Smooth muscle cell (in vitro differentiated cells): ENCODE results near the gene ZNF488. TPM values are rescaled to one million over a fixed set of nuclear protein-coding genes. Genes with fewer than 3 reads are reported as not detected.

Source experiments
- DNase-seq: peaks from one replicate; lab custom pipeline; 2025; ENCODE audit not compliant: unreplicated experiment; lab: John Stamatoyannopoulos, UW
- H2AFZ ChIP-seq: fragments of 200-600 bp; sonication (generic); 2 replicates; pipeline ENCODE4 v1.6.0; 2016; ENCODE audit warnings: antibody characterized with exemption, low read depth, mild to moderate bottlenecking
- H3F3A ChIP-seq: fragments of 200-600 bp; sonication (generic); 2 replicates; pipeline ENCODE4 v1.6.0; 2017; ENCODE audit warnings: antibody characterized with exemption, low read depth
- H3K27ac ChIP-seq: fragments of 200-600 bp; sonication (generic); 2 replicates; pipeline ENCODE4 v1.5.1; 2016; ENCODE audit warnings: low read depth, mild to moderate bottlenecking
- H3K27me3 ChIP-seq: fragments of 200-600 bp; sonication (generic); 2 replicates; pipeline ENCODE4 v1.6.1; 2016; ENCODE audit warnings: low read depth, mild to moderate bottlenecking
- H3K36me3 ChIP-seq: fragments of 200-600 bp; sonication (generic); 2 replicates; pipeline ENCODE4 v1.5.1; 2016; ENCODE audit warnings: low read depth
- H3K4me1 ChIP-seq: fragments of 200-600 bp; sonication (generic); 2 replicates; pipeline ENCODE4 v1.5.1; 2016; ENCODE audit warnings: low read depth
- H3K4me2 ChIP-seq: fragments of 200-600 bp; sonication (generic); 2 replicates; pipeline ENCODE4 v1.6.0; 2016; ENCODE audit warnings: mild to moderate bottlenecking
- H3K4me3 ChIP-seq: fragments of 200-600 bp; sonication (generic); 2 replicates; pipeline ENCODE4 v1.5.1; 2016; ENCODE audit warnings: mild to moderate bottlenecking
- H3K79me2 ChIP-seq: fragments of 200-600 bp; sonication (generic); 2 replicates; pipeline ENCODE4 v1.6.0; 2016; ENCODE audit warnings: low read depth, mild to moderate bottlenecking
- H3K9ac ChIP-seq: fragments of 200-600 bp; sonication (generic); 2 replicates; pipeline ENCODE4 v1.6.0; 2016; ENCODE audit warnings: low read depth
- H3K9me3 ChIP-seq: fragments of 200-600 bp; sonication (generic); replicated peaks from 2 replicates; pipeline ENCODE4 v1.5.1; 2016; ENCODE audit warnings: low read depth
- H4K20me1 ChIP-seq: fragments of 200-600 bp; sonication (generic); 2 replicates; pipeline ENCODE4 v1.6.0; 2016; ENCODE audit warnings: low read depth
- CTCF ChIP-seq: fragments of 200-600 bp; sonication (generic); IDR thresholded peaks from 2 replicates; pipeline ENCODE4 v1.5.1; 2017; ENCODE audit warnings: borderline replicate concordance, mild to moderate bottlenecking, antibody characterized with exemption; ENCODE audit not compliant: insufficient read depth, poor library complexity, severe bottlenecking
- WGBS: methylation state at CpG from one replicate; pipeline ENCODE4 v1.1.7; 2016; ENCODE audit warnings: low lambda C conversion rate; 5-methylcytosine and 5-hydroxymethylcytosine counted together
- polyA plus RNA-seq: library from polyadenylated mRNA; unstranded; fragments of >200 nt; fragmentation: Nextera tagmentation; extraction: Ambion mirVana; gene quantifications from 2 replicates; pipeline ENCODE4 v1.2.1, GENCODE V29; 2016
- total RNA-seq: library from RNA; depleted of rRNA; stranded (reverse); fragments of >200 nt; gene quantifications from 2 replicates; pipeline ENCODE4 v1.2.3, GENCODE V29; 2014

ZNF488 gene
- total and polyA plus RNA-seq, 2 experiments from 2014 or later: 1.1 TPM; not detected in 1

- TF ChIP-seq CTCF: no peak
- DNase-seq: no peak
- 95% methylated on average over 8 of the region's 8 CpGs for WGBS
- no peaks in the 10 kb centered on the region for H3K36me3 ChIP-seq
- H3K9me3 ChIP-seq: no peaks in the 10 kb centered on the region
- H3K9ac ChIP-seq: no peak overlapping the region
- H3K4me1 ChIP-seq: no peaks in the 10 kb centered on the region
- no peaks in the 10 kb centered on the region for H4K20me1 ChIP-seq
- H3K27me3 ChIP-seq: peaks cover 7% of the 10 kb centered on the region
- H3K4me2 ChIP-seq: no peak overlapping the region
- H2AFZ ChIP-seq: no peak overlapping the region
- no peaks in the 10 kb centered on the region for H3F3A ChIP-seq
- no peaks in the 10 kb centered on the region for H3K79me2 ChIP-seq
- H3K4me3 ChIP-seq: no peak overlapping the region
- H3K27ac ChIP-seq: no peak overlapping the region
Observed at GRCh38 chr10:47319784-47320183, 64.3 kb downstream of the ZNF488 start.

GRCh38 chr10:47318706-47319105 is 65.4 kb downstream of the ZNF488 start:
- no peak for TF ChIP-seq CTCF
- H3K4me3 ChIP-seq: no peak overlapping the region
- H3K36me3 ChIP-seq: no peaks in the 10 kb centered on the region
- H3K27me3 ChIP-seq: peaks cover 3% of the 10 kb centered on the region
- no peak overlapping the region for H3K27ac ChIP-seq
- no peak overlapping the region for H3K9ac ChIP-seq
- H2AFZ ChIP-seq: no peak overlapping the region
- no peaks in the 10 kb centered on the region for H3K9me3 ChIP-seq
- DNase-seq: no peak
- no peaks in the 10 kb centered on the region for H4K20me1 ChIP-seq
- WGBS: 95% methylated on average over 9 of the region's 9 CpGs
- H3K4me2 ChIP-seq: no peak overlapping the region
- H3K79me2 ChIP-seq: no peaks in the 10 kb centered on the region
- H3F3A ChIP-seq: no peaks in the 10 kb centered on the region
- H3K4me1 ChIP-seq: no peaks in the 10 kb centered on the region

GRCh38 chr10:47317251-47317650 is 66.8 kb downstream of the ZNF488 start:
- Histone ChIP-seq H3K79me2 (no peaks in the 10 kb centered on the region), H3K4me2 (no peak overlapping the region), H3K27ac (no peak overlapping the region), H3K27me3 (no peaks in the 10 kb centered on the region), H2AFZ (no peak overlapping the region), H3K9me3 (no peaks in the 10 kb centered on the region), H3F3A (no peaks in the 10 kb centered on the region), H3K4me1 (no peaks in the 10 kb centered on the region), H3K4me3 (no peak overlapping the region), H4K20me1 (no peaks in the 10 kb centered on the region), H3K36me3 (no peaks in the 10 kb centered on the region), H3K9ac (no peak overlapping the region)
- WGBS: 80% methylated on average over 4 of the region's 4 CpGs
- no peak for TF ChIP-seq CTCF
- DNase-seq: no peak

- Histone ChIP-seq H3K9me3 (no peaks in the 10 kb centered on the region), H3K4me1 (no peaks in the 10 kb centered on the region), H3K9ac (no peak overlapping the region), H2AFZ (no peak overlapping the region), H3K4me2 (no peak overlapping the region), H3K27me3 (no peaks in the 10 kb centered on the region), H3F3A (no peaks in the 10 kb centered on the region), H4K20me1 (no peaks in the 10 kb centered on the region), H3K27ac (no peak overlapping the region), H3K4me3 (no peak overlapping the region), H3K36me3 (no peaks in the 10 kb centered on the region), H3K79me2 (no peaks in the 10 kb centered on the region)
- no peak for DNase-seq
- WGBS: 67% methylated on average over 5 of the region's 5 CpGs
- TF ChIP-seq CTCF: no peak
Observed at GRCh38 chr10:47316131-47316530, 68.0 kb downstream of the ZNF488 start.
